RWPE1 (cell line): ENCODE measurements around the gene ATG7.
"Not testable (repeated sequence)": the region's sequence is repeated elsewhere in the genome, so short reads cannot be mapped to it uniquely, and the experiment has no call there.

Experiments used
- CTCF ChIA-PET: fragments of 350-600 bp; sonication (Branson Sonifier 250); formaldehyde crosslinking; extraction: SDS; loops from one replicate; lab custom pipeline; 2021; lab: Yijun Ruan, JAX
- POLR2A ChIA-PET: fragments of 400-600 bp; formaldehyde crosslinking; extraction: SDS; loops from one replicate; lab custom pipeline; 2020; ENCODE audit warnings: antibody characterized with exemption; ENCODE audit not compliant: low non-redundant PET; lab: Yijun Ruan, JAX
- DNase-seq: peaks from one replicate; pipeline ENCODE4 v3.0.0; 2012; ENCODE audit warnings: low spot score
- H3K27ac ChIP-seq: fragments of 450-650 bp; 2 replicates; pipeline ENCODE4 v1.5.1; 2017
- TF ChIP-seq, protein P1 (sequence below): fragments of 450-650 bp; conservative IDR thresholded peaks from 2 replicates; pipeline ENCODE4 v1.5.1; 2017; ENCODE audit warnings: low read depth, mild to moderate bottlenecking

ATG7 gene

DNA sequence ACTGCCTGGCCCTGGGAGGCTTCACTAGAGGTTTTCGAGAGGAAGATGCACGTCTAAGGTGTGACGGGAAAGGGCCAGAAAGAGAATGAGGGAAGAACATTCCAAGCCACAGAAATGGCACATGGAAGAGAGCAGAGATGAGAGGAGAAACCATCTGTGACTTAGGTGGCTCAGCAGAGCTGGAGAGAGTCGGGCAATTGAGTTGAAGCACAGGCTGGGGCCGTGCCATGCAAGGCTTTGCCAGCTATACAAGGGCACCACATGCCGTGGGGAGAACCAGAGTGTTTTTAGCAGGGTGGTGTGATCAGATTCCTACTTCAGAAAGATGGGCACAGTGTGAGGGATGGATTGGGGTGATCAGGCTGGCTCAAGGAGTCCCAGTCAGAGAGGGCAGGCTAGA, 245.4 kb downstream of the ATG7 start:
- TF ChIP-seq, protein P1, sequence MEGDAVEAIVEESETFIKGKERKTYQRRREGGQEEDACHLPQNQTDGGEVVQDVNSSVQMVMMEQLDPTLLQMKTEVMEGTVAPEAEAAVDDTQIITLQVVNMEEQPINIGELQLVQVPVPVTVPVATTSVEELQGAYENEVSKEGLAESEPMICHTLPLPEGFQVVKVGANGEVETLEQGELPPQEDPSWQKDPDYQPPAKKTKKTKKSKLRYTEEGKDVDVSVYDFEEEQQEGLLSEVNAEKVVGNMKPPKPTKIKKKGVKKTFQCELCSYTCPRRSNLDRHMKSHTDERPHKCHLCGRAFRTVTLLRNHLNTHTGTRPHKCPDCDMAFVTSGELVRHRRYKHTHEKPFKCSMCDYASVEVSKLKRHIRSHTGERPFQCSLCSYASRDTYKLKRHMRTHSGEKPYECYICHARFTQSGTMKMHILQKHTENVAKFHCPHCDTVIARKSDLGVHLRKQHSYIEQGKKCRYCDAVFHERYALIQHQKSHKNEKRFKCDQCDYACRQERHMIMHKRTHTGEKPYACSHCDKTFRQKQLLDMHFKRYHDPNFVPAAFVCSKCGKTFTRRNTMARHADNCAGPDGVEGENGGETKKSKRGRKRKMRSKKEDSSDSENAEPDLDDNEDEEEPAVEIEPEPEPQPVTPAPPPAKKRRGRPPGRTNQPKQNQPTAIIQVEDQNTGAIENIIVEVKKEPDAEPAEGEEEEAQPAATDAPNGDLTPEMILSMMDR = no peak

DNA sequence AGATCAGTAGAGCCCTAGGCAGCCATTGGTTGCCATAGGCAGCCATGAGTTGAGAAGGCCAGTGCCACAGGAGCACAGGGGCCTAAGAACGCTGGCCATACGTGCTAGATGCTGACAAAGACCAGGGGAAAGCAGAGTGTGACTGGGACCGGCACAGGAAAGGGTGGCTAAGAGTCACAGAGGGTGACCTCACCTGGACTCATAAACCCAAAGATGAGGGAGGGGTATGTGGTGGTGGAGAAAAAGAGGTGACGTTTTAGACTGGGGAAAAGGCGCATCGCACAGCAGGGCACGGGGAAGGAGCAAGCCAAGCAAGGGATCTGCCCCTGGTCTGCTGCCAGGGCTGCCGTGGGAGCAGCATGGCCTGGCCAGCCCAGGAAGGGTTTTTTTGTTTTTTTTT, 249.0 kb downstream of the ATG7 start:
- ChIA-PET CTCF (no interaction called here), POLR2A (no interaction called here)
- no peak overlapping the region for H3K27ac ChIP-seq
- TF ChIP-seq, protein P1 = no peak
- DNase-seq = no peak

More for the DNA sequence above, 245.4 kb downstream of the ATG7 start:
- DNase-seq = no peak
- POLR2A ChIA-PET = no interaction called here
- CTCF ChIA-PET = interaction anchor here (0.6 kb wide), 1 partner anchor 107 kb away, joined by 3 read pairs; no protein-coding TSS in a partner anchor
- no peak overlapping the region for H3K27ac ChIP-seq

DNA sequence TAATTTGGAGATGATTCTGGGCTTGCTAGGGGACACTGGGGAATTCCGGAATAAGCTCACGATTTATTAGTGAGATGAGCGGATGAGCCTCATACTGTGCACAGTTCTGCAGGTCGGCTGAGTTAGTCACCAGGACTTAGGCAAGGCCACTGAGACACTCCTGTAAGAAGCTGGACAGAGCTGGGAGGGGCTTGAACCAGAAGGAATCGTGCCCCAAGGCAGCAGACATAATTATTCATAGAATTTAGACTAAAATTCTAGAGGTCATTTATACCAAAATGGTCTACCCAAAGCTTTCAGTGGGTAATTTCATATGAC, 250.2 kb downstream of the ATG7 start:
- no peak for DNase-seq
- CTCF ChIA-PET = no interaction called here

DNA sequence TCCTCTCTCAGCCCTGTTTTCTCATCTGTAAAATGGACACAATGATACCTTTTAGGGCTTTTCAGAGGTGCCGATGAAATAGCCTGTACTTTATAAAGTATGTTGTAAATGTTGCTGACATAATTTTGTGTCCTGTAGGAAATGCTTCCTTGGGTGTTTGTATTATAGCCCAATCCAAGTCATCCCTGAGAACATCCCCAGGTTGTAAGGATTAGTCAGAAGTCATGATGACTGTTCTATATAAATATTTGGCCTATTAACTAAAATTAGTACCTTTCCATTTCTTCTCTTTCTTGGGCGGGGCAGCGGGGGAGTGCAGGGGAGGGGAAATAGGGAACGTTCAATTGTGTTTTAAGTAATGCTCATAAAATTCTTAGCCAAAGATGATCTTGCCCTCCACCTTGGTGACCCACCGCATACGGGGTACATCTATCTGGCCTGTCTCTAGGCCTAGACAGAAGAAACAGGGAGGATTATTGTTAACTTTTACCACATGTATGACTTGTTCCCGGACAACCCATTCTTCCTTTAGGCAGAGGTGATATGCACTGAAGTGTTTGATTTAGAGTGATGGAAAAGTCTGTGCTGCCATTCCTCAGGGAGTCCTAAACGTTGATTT, 250.9 kb downstream of the ATG7 start:
- H3K27ac ChIP-seq = peak overlapping the region; percentile 51; the same call in 1 of the 2 replicates
- CTCF ChIA-PET = no interaction called here
- TF ChIP-seq, protein P1 = no peak

More for the DNA sequence above, 250.2 kb downstream of the ATG7 start:
- TF ChIP-seq, protein P1 = no peak
- POLR2A ChIA-PET = no interaction called here
- peak overlapping the region; percentile 9; the same call in 1 of the 2 replicates for H3K27ac ChIP-seq

DNA sequence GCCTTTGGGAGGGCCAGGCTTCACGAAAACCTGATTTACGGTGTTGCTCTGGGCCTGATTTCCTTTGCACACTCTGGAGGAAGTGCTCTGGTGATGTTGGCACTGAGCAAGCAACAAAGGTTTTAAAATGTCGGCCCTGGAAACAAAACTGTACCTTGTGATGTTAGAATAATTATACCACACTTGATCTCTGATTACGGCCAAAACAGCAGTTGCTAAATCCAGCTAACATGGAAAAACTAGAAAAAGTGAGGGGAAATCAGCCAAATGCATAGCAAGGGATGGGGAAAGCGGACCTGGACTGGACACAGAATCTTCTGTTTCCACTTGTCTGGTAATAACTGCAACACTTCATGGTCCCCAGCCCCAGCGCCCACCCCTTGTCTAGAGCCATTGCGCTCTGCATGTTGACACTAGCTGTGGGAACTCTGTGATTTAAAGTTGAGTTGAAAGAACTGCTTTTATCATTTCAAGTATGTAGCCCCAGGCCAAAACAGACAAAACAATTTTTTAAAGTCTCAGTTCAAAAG, 251.4 kb downstream of the ATG7 start:
- CTCF ChIA-PET = no interaction called here
- POLR2A ChIA-PET = no interaction called here
- TF ChIP-seq, protein P1 = no peak
- peak overlapping the region; percentile 51; the same call in 1 of the 2 replicates for H3K27ac ChIP-seq
- DNase-seq = no peak

More for the DNA sequence above, 250.9 kb downstream of the ATG7 start:
- DNase-seq = peak; percentile 49
- POLR2A ChIA-PET = no interaction called here

DNA sequence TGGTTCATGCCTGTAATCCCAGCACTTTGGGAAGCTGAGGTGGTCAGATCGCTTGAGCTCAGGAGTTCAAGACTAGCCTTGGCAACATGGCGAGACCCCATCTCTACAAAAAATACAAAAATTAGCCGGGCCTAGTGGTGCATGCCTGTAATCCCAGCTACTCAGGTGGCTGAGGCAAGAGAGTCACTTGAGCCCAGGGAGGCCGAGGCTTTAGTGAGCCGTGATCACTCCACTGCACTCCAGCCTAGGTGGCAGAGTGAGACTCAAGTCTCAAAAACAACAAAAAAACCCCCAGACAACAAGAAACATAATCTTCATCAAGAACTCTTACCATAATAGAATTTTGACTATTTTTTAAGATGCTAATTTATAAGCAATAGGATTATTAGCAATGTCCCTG, 253.9 kb downstream of the ATG7 start:
- DNase-seq, CTCF ChIA-PET, H3K27ac ChIP-seq, POLR2A ChIA-PET: not testable (repeated sequence)

DNA sequence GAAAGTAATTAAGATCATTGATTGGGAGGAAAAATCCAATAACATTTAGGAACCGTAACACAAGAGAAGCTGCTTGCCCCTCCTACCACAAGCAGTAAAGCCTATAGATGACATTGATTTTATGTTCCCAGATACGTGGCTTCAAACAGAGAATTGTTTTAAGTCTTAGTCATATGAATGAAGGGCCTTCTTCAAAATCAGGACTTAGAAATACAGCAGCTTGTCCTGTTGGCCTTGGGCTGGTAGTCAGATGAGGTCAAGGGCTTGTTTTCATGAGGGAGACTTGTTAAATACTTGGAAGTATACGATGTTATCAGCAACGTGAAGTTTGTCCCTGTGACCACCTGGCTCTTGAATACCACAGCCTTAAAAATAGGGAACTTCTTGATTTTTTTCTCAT, 257.1 kb downstream of the ATG7 start:
- DNase-seq = no peak
- TF ChIP-seq, protein P1 = no peak
- POLR2A ChIA-PET = no interaction called here
- H3K27ac ChIP-seq = peak overlapping the region; percentile 97
- CTCF ChIA-PET = no interaction called here
